ENCODE results near the gene MEIG1. TPM values are rescaled to one million over a fixed set of nuclear protein-coding genes. Genes with fewer than 3 reads are reported as not detected.
A peak's percentile ranks its signal among the peaks of the same experiment; 100 is the strongest.
"Not testable (repeated sequence)": the region's sequence is repeated elsewhere in the genome, so short reads cannot be mapped to it uniquely, and the experiment has no call there.

Gene MEIG1
- total RNA-seq, 1 experiment from 2014 or later: not detected

GRCh38 chr10:14954934-14955333 is 4.3 kb upstream of the MEIG1 start:
- DNase-seq (ENCODE audit: low read depth): no peak

- no peak for DNase-seq (ENCODE audit: low read depth)
Measured at GRCh38 chr10:14958872-14959220, 342 bp upstream of the MEIG1 start.

- DNase-seq (ENCODE audit: low read depth): no peak
Measured at GRCh38 chr10:14967897-14968296, 8.7 kb downstream of the MEIG1 start.

- DNase-seq (ENCODE audit: low read depth): peak; percentile 21
Measured at GRCh38 chr10:14971867-14972448, 12.8 kb downstream of the MEIG1 start.

- DNase-seq (ENCODE audit: low read depth): not testable (repeated sequence)
Measured at GRCh38 chr10:14974153-14974998, 15.2 kb downstream of the MEIG1 start.

GRCh38 chr10:14975672-14976273 is 16.6 kb downstream of the MEIG1 start:
- peak; percentile 49 for DNase-seq (ENCODE audit: low read depth)

GRCh38 chr10:14982744-14983143 is 23.6 kb downstream of the MEIG1 start:
- no peak for DNase-seq (ENCODE audit: low read depth)

GRCh38 chr10:14989552-14989951 is 30.4 kb downstream of the MEIG1 start:
- not testable (repeated sequence) for DNase-seq (ENCODE audit: low read depth)

GRCh38 chr10:14991035-14991749 is 32.0 kb downstream of the MEIG1 start:
- not testable (repeated sequence) for DNase-seq (ENCODE audit: low read depth)

- DNase-seq (ENCODE audit: low read depth): not testable (repeated sequence)
Measured at GRCh38 chr10:14992336-14992735, 33.1 kb downstream of the MEIG1 start.

- not testable (repeated sequence) for DNase-seq (ENCODE audit: low read depth)
Measured at GRCh38 chr10:14993500-14994455, 34.6 kb downstream of the MEIG1 start.

- no peak for DNase-seq (ENCODE audit: low read depth)
Measured at GRCh38 chr10:14995964-14996565, 36.9 kb downstream of the MEIG1 start.

- DNase-seq (ENCODE audit: low read depth): not testable (repeated sequence)
Measured at GRCh38 chr10:15013530-15013929, 54.3 kb downstream of the MEIG1 start.

- DNase-seq (ENCODE audit: low read depth): no peak
Measured at GRCh38 chr10:15015451-15015850, 56.3 kb downstream of the MEIG1 start.

GRCh38 chr10:15020966-15021365 is 61.8 kb downstream of the MEIG1 start:
- peak; percentile 62 for DNase-seq (ENCODE audit: low read depth)

Other genes with a start within 250 kb of the MEIG1 start
- gene FAM107B, start 184.5 kb upstream of the MEIG1 start, total RNA-seq (2014; rRNA removed; shearing (Covaris generic)): 33.1 and 39.9 TPM in 2 replicates
- 0.29 TPM in 1 of 2 replicates, not detected in the other for gene CDNF, start 121.4 kb upstream of the MEIG1 start, total RNA-seq (2014; rRNA removed; shearing (Covaris generic))
- 38.7 and 51.5 TPM in 2 replicates for gene HSPA14, start 121.1 kb upstream of the MEIG1 start, total RNA-seq (2014; rRNA removed; shearing (Covaris generic))
- 20.5 and 24.6 TPM in 2 replicates for gene MSANTD7, start 121.1 kb upstream of the MEIG1 start, total RNA-seq (2014; rRNA removed; shearing (Covaris generic))
- 37.9 and 48.5 TPM in 2 replicates for gene SUV39H2, start 80.5 kb upstream of the MEIG1 start, total RNA-seq (2014; rRNA removed; shearing (Covaris generic))
- gene DCLRE1C, start 5.3 kb upstream of the MEIG1 start, total RNA-seq (2014; rRNA removed; shearing (Covaris generic)): 19.9 and 22.9 TPM in 2 replicates
- not detected in 2 replicates for gene OLAH, start 84.6 kb downstream of the MEIG1 start, total RNA-seq (2014; rRNA removed; shearing (Covaris generic))
- gene ACBD7, start 129.4 kb downstream of the MEIG1 start, total RNA-seq (2014; rRNA removed; shearing (Covaris generic)): 6.7 and 7.9 TPM in 2 replicates
- gene RPP38, start 138.0 kb downstream of the MEIG1 start, total RNA-seq (2014; rRNA removed; shearing (Covaris generic)): 17.1 and 20.5 TPM in 2 replicates
- 39.5 and 45.5 TPM in 2 replicates for gene NMT2, start 209.3 kb downstream of the MEIG1 start, total RNA-seq (2014; rRNA removed; shearing (Covaris generic))

Measured in RPMI7951 (cell line).